Effector CD8-positive, alpha-beta T cell (primary cell): ENCODE results near the gene CACNA1F.

Source experiments
- DNase-seq: peaks from one replicate; lab custom pipeline; 2025; lab: John Stamatoyannopoulos, UW

The CACNA1F gene

GRCh38 chrX:49257846-49258748 is 25.0 kb upstream of the CACNA1F start:
- no peak for DNase-seq

DNA sequence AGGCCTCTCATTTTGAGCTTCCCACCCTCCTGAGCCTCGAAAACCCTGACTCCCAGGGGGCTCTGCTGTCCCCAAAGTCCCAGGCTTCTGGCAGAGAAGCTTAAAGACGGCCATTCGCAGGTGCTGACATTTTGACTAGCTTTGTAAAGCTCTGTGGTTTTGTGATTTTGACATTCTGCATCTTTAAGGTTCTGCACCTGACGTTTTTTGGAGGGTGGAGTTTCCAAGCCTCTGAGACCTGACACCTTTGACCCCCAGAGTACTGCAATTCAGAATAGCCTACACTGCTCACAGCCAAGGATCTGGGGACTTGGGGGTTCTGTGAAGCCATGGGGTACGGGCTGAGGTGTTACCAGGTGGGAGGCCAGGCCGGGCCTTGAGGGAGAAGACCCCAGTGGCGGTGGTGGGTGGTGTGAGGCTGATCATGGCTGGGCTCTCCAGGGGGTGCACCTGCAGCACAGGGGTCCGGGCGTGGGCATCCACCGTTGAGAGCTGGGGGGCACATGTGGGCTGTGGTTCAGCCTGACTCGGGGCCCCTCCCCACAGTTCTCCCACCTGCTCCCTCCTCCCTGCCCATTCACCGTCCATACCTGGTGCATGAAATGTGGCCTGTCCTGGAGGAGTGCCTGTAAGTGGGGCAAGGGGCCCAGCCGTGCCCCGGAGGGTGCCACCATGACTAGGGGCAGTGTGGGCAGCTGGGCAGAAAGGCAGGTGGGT is 24.1 kb upstream of the CACNA1F start:
- DNase-seq: no peak

DNA sequence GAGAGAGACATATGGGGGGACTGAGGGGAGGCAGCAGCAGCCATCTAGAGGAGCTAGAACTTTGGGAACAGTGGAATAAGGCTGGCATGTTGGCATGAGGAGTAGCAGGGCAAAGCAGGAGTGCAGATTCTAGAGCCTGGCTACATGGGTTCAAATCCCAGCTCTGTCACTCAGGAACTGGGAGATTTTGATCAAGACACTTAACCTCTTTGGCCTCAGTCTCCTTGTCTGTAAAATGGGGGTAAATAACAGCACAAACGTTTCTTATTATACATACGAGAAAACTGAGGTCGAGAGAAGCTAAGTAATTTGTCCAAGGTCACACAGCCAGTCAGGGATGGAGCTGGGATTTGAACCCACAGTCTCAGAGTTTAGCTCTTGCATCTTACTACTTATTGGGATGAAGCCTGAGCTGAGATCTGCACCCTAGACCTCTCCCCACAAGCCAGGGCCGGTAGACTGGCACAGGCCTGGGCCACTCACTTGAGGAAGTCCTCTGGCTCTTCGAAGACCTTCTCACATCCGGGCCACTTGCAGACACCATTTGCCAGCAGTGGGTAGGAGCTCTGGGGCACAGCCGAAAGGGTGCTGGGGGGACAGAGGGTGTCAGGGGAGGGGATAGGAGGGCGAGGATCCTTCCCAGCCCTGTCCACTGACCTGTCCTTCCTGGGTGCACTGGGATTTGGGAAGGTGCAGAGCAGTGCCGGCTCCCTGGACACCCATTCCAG is 23.3 kb upstream of the CACNA1F start:
- no peak for DNase-seq

- DNase-seq: no peak
Measured at GRCh38 chrX:49254639-49255038, 21.5 kb upstream of the CACNA1F start.

- DNase-seq: no peak
Measured at GRCh38 chrX:49251325-49251724, 18.2 kb upstream of the CACNA1F start.

DNA sequence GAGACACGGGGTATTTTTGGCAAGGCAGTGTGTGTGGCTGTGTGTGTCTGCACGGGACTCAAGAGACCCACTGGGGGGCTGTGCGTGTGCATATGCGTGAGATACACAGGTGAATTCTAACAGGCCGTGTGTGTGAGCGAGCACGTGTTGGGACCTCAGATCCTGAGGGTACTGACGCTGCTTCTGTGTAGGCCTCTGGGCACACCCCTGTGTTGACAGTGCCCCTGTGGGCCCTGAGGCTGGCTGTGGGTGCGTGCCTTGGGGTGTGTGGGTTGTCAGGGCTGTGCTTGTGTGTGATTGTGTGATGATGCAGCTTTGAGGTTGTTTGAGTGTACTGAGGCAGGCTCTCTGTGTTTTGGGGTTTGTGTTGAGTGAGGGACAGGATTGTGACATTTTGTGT is 17.4 kb upstream of the CACNA1F start:
- no peak for DNase-seq

GRCh38 chrX:49250066-49250465 is 16.9 kb upstream of the CACNA1F start:
- DNase-seq: no peak

DNA sequence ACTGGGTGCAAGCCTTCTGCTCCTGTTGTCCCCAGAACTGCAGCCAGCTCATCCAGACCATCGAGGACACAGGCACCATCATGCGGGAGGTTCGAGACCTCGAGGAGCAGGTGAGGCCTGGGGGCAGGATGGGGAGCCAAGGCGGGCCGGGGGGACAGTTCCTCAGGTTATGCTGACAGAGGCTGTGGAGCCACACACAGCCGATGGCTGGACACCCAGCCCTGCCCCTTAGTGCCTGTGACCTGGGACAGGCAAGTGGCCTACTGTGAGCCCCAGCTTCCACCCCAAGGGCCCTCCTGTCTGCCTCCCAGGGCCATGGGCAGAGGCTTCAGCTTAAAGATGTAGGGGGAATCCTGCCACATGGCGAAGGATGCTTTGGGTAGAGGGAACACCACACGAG is 16.5 kb upstream of the CACNA1F start:
- no peak for DNase-seq

GRCh38 chrX:49249071-49249470 is 15.9 kb upstream of the CACNA1F start:
- no peak for DNase-seq

- no peak for DNase-seq
Measured at GRCh38 chrX:49247916-49248811, 15.0 kb upstream of the CACNA1F start.

DNA sequence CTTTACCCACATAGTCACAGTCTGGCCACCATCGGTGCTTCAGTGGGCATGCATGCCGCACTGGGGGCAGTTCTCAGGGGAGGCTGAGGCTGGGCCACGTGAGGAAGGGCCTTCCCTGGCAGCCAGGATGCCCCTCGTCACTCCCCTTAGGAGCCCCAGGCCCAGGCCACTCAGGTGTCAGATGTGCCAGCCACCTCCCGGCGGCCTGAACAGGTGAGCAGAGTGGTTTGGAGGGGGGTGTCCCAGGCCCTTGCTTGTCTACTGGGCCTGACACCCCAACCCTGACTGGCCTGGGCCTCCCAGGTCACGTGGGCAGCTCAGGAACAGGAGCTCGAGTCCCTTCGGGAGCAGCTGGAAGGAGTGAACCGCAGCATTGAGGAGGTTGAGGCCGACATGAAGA is 14.2 kb upstream of the CACNA1F start:
- DNase-seq: no peak

DNA sequence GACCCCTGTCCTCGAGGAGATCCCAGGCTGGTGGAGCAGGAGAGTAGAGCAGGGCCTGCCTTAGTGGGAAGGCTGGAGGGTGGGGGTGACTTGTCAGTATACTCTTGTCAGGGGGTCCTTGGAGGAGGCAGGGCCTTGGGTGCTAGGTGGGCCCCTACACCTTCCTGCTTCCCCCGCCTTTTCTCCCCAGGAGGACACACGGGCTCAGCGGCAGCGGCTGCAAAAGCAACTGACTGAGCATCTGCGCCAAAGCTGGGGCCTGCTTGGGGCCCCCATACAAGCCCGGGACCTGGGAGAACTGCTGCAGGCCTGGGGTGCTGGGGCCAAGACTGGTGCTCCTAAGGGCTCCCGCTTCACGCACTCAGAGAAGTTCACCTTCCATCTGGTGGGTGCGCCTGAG is 13.4 kb upstream of the CACNA1F start:
- DNase-seq: no peak

- DNase-seq: no peak
Measured at GRCh38 chrX:49244207-49244606, 11.1 kb upstream of the CACNA1F start.

GRCh38 chrX:49243166-49243565 is 10.0 kb upstream of the CACNA1F start:
- no peak for DNase-seq

GRCh38 chrX:49242545-49243066 is 9.5 kb upstream of the CACNA1F start:
- no peak for DNase-seq

DNA sequence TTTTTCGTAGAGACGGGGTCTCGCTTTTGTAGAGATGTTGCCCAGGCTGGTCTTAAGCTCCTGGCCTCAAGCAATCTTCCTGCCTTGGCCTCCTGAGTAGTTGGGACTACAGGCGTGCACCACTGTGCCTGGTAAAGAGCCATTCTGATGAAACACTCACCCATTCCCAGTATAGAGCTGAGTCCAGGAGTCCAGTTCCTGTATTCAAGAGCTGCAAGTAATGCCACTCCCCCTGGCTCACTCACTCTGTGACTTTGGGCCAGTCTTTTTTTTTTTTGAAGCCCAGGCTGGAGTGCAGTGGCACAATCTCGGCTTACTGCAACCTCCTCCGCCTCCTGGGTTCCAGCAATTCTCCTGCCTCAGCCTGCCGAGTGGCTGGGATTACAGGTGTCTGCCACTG is 5.6 kb upstream of the CACNA1F start:
- no peak for DNase-seq

DNA sequence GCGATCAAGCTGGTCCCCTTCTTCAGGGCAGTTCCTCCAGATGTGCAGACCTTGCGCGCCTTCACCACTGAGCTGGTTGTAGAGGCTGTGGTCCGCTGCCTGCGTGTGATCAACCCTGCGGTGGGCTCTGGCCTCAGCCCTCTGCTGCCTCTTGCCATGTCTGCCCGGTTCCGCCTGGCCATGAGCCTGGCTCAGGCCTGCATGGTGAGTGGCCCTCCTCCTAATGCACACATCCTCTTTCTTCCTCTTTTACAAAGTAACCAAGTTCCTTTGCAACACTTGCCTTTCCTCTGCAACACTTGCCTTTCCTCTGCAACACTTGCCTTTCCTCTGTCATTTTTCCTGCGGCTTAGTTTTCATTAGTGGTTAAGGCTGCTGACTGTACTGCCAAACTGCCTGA is 3.9 kb upstream of the CACNA1F start:
- DNase-seq: no peak

DNA sequence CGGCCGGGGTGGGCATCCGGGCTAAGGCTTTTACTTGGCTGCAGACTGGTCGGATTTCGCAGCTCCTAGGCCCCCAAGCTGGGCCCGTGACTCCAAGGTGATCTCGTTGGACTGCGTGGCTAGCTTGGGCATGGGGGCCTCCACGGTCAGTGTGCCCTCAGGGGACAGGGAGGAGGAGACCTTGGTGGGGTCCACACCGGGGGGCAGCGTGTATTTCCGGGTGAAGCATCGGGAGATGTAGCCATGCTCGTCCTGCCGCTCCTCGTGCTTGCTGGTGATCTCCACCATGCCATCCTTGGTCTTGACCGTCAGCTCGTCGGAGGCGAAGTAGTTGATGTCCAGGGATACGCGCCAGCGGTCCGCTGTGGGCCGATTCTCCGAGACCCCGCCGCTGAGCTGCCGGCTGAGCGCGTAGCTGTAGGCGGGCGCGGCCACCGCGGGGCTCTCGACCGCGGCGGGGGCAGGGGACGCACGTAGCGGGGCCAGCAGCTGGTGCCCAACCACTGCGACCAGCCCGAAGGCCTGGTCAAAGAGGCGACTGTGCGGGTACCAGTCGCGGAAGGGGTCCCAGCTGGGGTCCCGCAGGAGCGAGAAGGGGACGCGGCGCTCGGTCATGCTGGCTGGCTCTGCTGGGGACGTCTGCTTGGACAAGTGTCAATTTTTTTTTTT is 881 bp upstream of the CACNA1F start:
- no peak for DNase-seq

- no peak for DNase-seq
Measured at GRCh38 chrX:49232525-49232924, 615 bp downstream of the CACNA1F start.

DNA sequence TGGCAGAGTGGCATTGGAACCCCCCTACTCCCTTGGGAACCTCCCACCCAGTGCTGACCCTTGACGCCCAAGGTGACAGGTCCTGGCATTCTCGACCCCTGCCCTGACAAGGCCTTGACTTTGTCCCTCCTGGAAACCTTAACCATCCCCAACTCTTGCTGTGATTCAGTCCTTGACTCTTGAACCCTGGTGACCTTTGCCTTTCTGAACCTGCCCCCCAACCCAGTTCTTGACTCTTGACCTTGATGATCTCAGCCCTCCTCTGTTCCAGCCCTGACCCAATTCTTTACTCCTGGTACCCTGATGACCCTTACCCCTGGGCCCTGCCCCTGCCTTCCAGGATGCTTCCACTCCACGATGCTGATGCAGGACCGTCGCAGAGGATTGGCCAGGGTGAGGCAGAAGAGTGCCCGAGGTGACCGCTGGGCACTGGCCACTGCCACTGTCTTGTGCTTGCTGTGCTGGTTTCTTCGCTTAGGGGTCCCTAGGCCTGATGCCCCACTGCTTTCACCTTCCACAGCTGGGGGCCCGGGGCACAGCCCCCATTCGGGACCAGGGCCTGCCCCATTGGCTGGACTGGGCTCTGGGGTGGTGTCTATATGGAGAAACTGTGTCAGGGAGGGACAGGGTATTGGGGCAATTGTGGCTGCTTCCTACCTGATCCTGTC is 1.7 kb downstream of the CACNA1F start:
- DNase-seq: no peak
